Astrocyte of the hippocampus (primary cell): ENCODE measurements around the gene ENO3.
"Not testable (repeated sequence)": the region's sequence is repeated elsewhere in the genome, so short reads cannot be mapped to it uniquely, and the experiment has no call there.

ENCODE experiments used
- DNase-seq: peaks from one replicate; pipeline ENCODE4 v3.0.0; 2011; ENCODE audit warnings: low read depth, low spot score

ENO3 gene

GRCh38 chr17:4950746-4951204 is at the start of gene ENO3:
Gene ENO3, plus strand, starts transcription at chr17:4951119. Its CDS starts 711 bp downstream, at chr17:4951830.
- no peak for DNase-seq

GRCh38 chr17:4901648-4902344 is 49.1 kb upstream of the ENO3 start:
- no peak for DNase-seq

- no peak for DNase-seq
Observed at GRCh38 chr17:4902540-4902939, 48.4 kb upstream of the ENO3 start.

- DNase-seq, result peak; percentile 85
Observed at GRCh38 chr17:4903051-4903818, 47.7 kb upstream of the ENO3 start, which contains the start of gene CHRNE. Gene CHRNE, minus strand, starts transcription at chr17:4903098. Its CDS starts 35 bp downstream, at chr17:4903063.

GRCh38 chr17:4906642-4907041 is 44.3 kb upstream of the ENO3 start:
- not testable (repeated sequence) for DNase-seq

- DNase-seq, result no peak
Observed at GRCh38 chr17:4908301-4908700, 42.6 kb upstream of the ENO3 start.

- peak; percentile 94 for DNase-seq
Observed at GRCh38 chr17:4908711-4909496, 42.0 kb upstream of the ENO3 start.

GRCh38 chr17:4913994-4914393 is 36.9 kb upstream of the ENO3 start:
- no peak for DNase-seq

- not testable (repeated sequence) for DNase-seq
Observed at GRCh38 chr17:4914551-4914950, 36.4 kb upstream of the ENO3 start.

- DNase-seq, result no peak
Observed at GRCh38 chr17:4919511-4920047, 31.3 kb upstream of the ENO3 start.

GRCh38 chr17:4920351-4921048 is 30.4 kb upstream of the ENO3 start:
- DNase-seq, result no peak

GRCh38 chr17:4921320-4921719 is 29.6 kb upstream of the ENO3 start:
- DNase-seq, result no peak

GRCh38 chr17:4926577-4927335 is 24.2 kb upstream of the ENO3 start:
- DNase-seq, result not testable (repeated sequence)

- DNase-seq, result no peak
Observed at GRCh38 chr17:4928881-4929280, 22.0 kb upstream of the ENO3 start.

- no peak for DNase-seq
Observed at GRCh38 chr17:4931963-4932362, 19.0 kb upstream of the ENO3 start, which contains the start of gene GP1BA. Gene GP1BA, plus strand, starts transcription at chr17:4932277. Its CDS starts 328 bp downstream, at chr17:4932605.

- no peak for DNase-seq
Observed at GRCh38 chr17:4932756-4933155, 18.2 kb upstream of the ENO3 start.

- DNase-seq, result no peak
Observed at GRCh38 chr17:4933646-4934045, 17.3 kb upstream of the ENO3 start.

- DNase-seq, result peak; percentile 78
Observed at GRCh38 chr17:4934173-4934979, 16.5 kb upstream of the ENO3 start.

GRCh38 chr17:4935650-4936049 is 15.3 kb upstream of the ENO3 start:
- no peak for DNase-seq
